ENCODE measurements around the gene FAM168B.

Gene FAM168B

GRCh38 chr2:130998561-130998960 is 94.7 kb downstream of the FAM168B start:
- in situ Hi-C loops (cut with HindIII; ENCODE audit: low sequenced_read_pairs) = no loop called here
- no peak for DNase-seq (ENCODE audit: low read depth, low spot score)
- H3K4me3 ChIP-seq (ENCODE audit: low read depth, low read length) = no peak overlapping the region
- TF ChIP-seq CTCF (IDR thresholded peaks at IDR 0.05; ENCODE audit: low read depth, low read length) = no peak

Measured in astrocyte of the spinal cord (primary cell).